Activated naive CD8-positive, alpha-beta T cell treated with anti-CD3 and anti-CD28 coated beads, Interleukin-2, amount 50 U/mL, for 24 hours (primary cell): Measurements from ENCODE around the gene STRIP1.
"Not testable (repeated sequence)": the region's sequence is repeated elsewhere in the genome, so short reads cannot be mapped to it uniquely, and the experiment has no call there.

Experiments used
- ATAC-seq: fragments of 150-1000 bp; cut with Tn5 transposase; one replicate; pipeline ENCODE4 v1.10.0; 2021
- DNase-seq: peaks from one replicate; pipeline ENCODE4 v3.0.0; 2021
- H3K27ac Mint-ChIP-seq: one replicate; pipeline ENCODE4 v1.8.0; 2021; ENCODE audit warnings: mild to moderate bottlenecking, mixed read lengths
- H3K27me3 Mint-ChIP-seq: one replicate; pipeline ENCODE4 v1.8.0; 2021; ENCODE audit warnings: mixed read lengths
- H3K36me3 Mint-ChIP-seq: one replicate; pipeline ENCODE4 v1.8.0; 2021; ENCODE audit warnings: low read depth, mixed read lengths
- H3K4me1 Mint-ChIP-seq: one replicate; pipeline ENCODE4 v1.8.0; 2021; ENCODE audit warnings: mixed read lengths
- H3K4me3 Mint-ChIP-seq: one replicate; pipeline ENCODE4 v1.8.0; 2021; ENCODE audit warnings: mild to moderate bottlenecking, moderate library complexity, mixed read lengths
- H3K9me3 Mint-ChIP-seq: one replicate; pipeline ENCODE4 v1.8.0; 2021; ENCODE audit warnings: mixed read lengths

The STRIP1 gene

DNA sequence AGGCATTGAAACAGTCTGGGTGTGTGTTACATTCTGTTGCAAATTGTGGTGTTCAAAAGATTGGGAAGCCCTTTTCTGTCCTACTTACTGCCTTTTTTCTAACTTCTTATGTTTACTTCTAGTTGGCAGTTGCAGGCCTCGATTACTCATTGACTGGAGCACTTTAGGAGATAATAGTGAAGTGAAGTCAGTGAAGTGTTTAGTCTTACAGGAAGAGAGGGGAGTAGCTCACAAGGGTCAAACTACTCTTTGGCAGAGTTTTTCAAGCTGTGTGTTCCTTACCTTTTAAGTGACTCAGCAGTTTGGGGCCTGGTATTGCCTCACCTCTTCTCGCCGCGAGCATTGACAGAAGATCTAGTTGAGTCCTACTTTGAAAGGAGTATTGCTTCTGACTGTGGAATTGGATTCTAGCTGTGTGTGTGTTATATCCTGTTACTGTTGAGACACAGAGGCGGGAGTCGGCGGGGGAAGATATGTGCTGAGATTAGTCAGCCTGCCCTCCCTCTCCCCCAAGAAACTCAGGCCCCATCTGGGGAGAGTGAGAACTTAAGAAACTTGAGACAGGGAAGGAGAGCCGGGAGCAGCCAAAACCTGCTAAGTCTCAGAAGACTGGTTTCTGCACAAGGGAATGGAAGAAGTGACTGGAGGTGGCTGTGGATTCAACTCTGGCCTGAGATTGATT, 30.5 kb upstream of the STRIP1 start:
- H3K36me3 Mint-ChIP-seq, result peaks cover 10% of the 10 kb centered on the region
- H3K27ac Mint-ChIP-seq, result peak overlapping the region; percentile 65
- peak overlapping the region; percentile 2 for H3K4me3 Mint-ChIP-seq
- no peaks in the 10 kb centered on the region for H3K9me3 Mint-ChIP-seq
- ATAC-seq (peak; percentile 83), DNase-seq (peak; percentile 35)
- H3K4me1 Mint-ChIP-seq, result peaks cover 27% of the 10 kb centered on the region
- no peaks in the 10 kb centered on the region for H3K27me3 Mint-ChIP-seq

- H3K4me3 Mint-ChIP-seq, result no peak overlapping the region
These were observed 29.8 kb upstream of the STRIP1 start for GRCh38 chr1:110004583-110004982.

DNA sequence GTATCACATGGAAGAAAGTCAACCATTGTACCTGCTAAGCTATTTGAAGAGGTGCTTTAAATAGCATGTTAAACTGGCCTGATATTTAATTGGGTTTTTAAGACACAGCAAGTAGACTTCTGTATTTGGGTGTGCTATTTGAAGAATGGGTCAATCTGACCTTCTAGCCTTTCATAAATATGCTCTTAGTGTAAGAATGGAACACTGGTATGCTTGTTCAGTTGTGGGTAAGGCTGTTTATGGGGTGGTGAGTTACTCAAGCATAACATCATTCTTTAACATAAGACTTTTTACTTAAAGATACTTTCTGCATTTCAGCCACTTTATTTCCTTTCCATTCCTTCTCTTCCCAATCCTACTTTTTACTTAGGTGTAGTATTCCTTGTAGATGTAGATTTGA, 28.5 kb upstream of the STRIP1 start:
- H3K36me3 Mint-ChIP-seq, result peaks cover 22% of the 10 kb centered on the region
- ATAC-seq, result no peak
- no peak overlapping the region for H3K27ac Mint-ChIP-seq
- H3K4me3 Mint-ChIP-seq, result no peak overlapping the region
- no peaks in the 10 kb centered on the region for H3K9me3 Mint-ChIP-seq
- DNase-seq, result no peak
- peaks cover 27% of the 10 kb centered on the region for H3K4me1 Mint-ChIP-seq
- H3K27me3 Mint-ChIP-seq, result no peaks in the 10 kb centered on the region

More at GRCh38 chr1:110004583-110004982, 29.8 kb upstream of the STRIP1 start:
- Mint-ChIP-seq H3K27ac (no peak overlapping the region), H3K36me3 (peaks cover 17% of the 10 kb centered on the region), H3K4me1 (peaks cover 27% of the 10 kb centered on the region), H3K9me3 (no peaks in the 10 kb centered on the region), H3K27me3 (no peaks in the 10 kb centered on the region)
- DNase-seq (no peak), ATAC-seq (no peak)

- Mint-ChIP-seq H3K4me3 (no peak overlapping the region), H3K27me3 (no peaks in the 10 kb centered on the region), H3K4me1 (peaks cover 32% of the 10 kb centered on the region), H3K27ac (no peak overlapping the region), H3K36me3 (peaks cover 23% of the 10 kb centered on the region), H3K9me3 (no peaks in the 10 kb centered on the region)
- ATAC-seq (no peak), DNase-seq (no peak)
These were observed 27.9 kb upstream of the STRIP1 start for GRCh38 chr1:110006516-110006915.

DNA sequence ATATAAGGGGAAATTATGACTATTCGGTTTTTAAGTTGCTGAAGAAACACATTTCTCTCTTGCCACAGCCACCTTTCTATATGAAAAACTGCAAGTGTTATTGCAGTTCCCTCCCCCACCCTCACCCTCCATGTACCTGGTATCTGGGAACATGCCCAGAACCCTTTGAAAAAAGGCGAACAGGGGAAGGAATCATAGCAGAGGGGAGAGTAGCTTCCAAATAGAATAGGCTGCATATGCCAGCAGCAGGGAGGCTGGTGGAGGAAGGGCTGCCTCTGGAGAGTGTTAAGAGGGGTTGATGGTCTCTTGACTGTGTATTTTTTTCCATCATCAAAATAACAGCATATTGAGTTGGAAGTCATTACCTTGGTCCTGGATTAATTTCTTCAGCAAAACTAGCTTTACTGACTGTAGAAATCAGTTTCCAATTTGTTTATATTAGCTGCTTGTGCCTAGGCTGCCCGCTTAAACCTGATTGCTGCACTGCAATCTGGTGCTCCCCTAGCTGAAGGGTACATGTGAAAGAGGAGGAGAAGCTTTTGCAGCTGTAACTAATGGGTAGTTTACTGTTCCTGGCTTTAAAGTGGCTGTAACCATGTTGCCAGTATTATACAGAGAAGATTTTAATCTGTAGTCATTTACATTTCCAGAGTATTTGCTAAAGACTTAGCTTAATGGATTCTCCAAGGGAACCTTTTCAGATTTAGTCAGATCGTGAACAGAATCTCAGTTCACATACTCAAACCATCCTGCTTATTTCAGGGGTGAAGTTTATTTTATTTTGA, 27.2 kb upstream of the STRIP1 start:
- Mint-ChIP-seq H3K27me3 (no peaks in the 10 kb centered on the region), H3K36me3 (peaks cover 29% of the 10 kb centered on the region), H3K4me3 (no peak overlapping the region), H3K9me3 (no peaks in the 10 kb centered on the region), H3K4me1 (peaks cover 35% of the 10 kb centered on the region), H3K27ac (no peak overlapping the region)
- no peak for DNase-seq
- ATAC-seq, result no peak

DNA sequence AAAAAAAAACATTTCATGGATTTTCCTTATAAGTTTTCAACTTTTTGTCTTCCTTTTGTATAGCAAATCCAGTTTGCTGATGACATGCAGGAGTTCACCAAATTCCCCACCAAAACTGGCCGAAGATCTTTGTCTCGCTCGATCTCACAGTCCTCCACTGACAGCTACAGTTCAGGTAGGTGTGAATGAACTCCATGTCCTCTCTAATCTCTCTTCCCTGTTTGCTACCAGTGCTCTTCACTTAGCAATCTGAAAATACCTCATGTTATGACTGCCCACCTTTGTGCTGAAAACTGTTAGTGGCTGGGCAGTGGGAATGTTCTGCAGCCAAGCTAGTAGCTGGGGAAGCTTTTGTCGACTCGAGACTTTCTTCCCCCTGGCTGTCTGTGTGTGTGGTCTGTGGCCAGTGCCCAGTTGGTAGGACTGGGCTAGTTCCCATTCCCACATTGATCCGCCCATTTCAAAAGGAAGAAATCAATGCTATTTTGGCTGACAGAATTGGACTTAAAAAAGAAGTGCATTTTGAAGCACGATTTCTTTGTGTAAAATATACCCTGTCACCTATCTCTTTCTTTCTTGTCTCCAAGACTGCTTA, 25.4 kb upstream of the STRIP1 start:
- ATAC-seq, result no peak
- no peak for DNase-seq
- H3K27ac Mint-ChIP-seq, result no peak overlapping the region
- H3K36me3 Mint-ChIP-seq, result peaks cover 31% of the 10 kb centered on the region
- no peak overlapping the region for H3K4me3 Mint-ChIP-seq
- H3K9me3 Mint-ChIP-seq, result no peaks in the 10 kb centered on the region
- peaks cover 19% of the 10 kb centered on the region for H3K4me1 Mint-ChIP-seq
- H3K27me3 Mint-ChIP-seq, result no peaks in the 10 kb centered on the region

- no peaks in the 10 kb centered on the region for H3K27me3 Mint-ChIP-seq
- peaks cover 9% of the 10 kb centered on the region for H3K4me1 Mint-ChIP-seq
- H3K27ac Mint-ChIP-seq, result no peak overlapping the region
- ATAC-seq (peak; percentile 88), DNase-seq (no peak)
- no peak overlapping the region for H3K4me3 Mint-ChIP-seq
- peaks cover 49% of the 10 kb centered on the region for H3K36me3 Mint-ChIP-seq
- H3K9me3 Mint-ChIP-seq, result no peaks in the 10 kb centered on the region
These were observed 22.8 kb upstream of the STRIP1 start for GRCh38 chr1:110011527-110012041.

GRCh38 chr1:110012100-110012780, 22.2 kb upstream of the STRIP1 start:
- Mint-ChIP-seq H3K9me3 (no peaks in the 10 kb centered on the region), H3K4me1 (peaks cover 9% of the 10 kb centered on the region), H3K4me3 (no peak overlapping the region), H3K36me3 (peaks cover 49% of the 10 kb centered on the region), H3K27me3 (no peaks in the 10 kb centered on the region), H3K27ac (peak overlapping the region; percentile 28)
- DNase-seq, result no peak
- no peak for ATAC-seq

GRCh38 chr1:110017792-110018191, 16.6 kb upstream of the STRIP1 start:
- no peak for ATAC-seq
- Mint-ChIP-seq H3K9me3 (no peaks in the 10 kb centered on the region), H3K36me3 (peaks cover 45% of the 10 kb centered on the region), H3K27me3 (no peaks in the 10 kb centered on the region), H3K4me3 (no peak overlapping the region), H3K4me1 (no peaks in the 10 kb centered on the region), H3K27ac (no peak overlapping the region)
- no peak for DNase-seq

DNA sequence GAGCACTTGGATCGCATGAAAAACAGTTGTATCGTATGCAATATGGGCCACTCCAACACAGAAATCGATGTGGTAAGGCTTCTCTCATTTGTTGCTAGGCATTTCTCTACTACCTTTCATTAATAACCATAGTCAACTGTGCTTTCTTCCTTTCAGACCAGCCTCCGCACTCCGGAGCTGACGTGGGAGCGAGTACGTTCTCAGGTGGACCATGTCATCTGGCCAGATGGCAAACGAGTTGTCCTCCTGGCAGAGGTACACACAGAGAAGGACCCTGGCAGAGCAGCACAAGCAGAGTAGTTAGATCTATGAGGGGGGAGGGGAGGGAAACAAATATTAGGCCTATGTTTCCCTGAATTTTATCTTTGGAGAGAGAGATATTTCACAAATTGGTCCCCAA, 16.0 kb upstream of the STRIP1 start:
- no peak for DNase-seq
- H3K27ac Mint-ChIP-seq, result no peak overlapping the region
- no peak for ATAC-seq
- no peaks in the 10 kb centered on the region for H3K27me3 Mint-ChIP-seq
- no peaks in the 10 kb centered on the region for H3K4me1 Mint-ChIP-seq
- no peaks in the 10 kb centered on the region for H3K9me3 Mint-ChIP-seq
- H3K36me3 Mint-ChIP-seq, result peaks cover 47% of the 10 kb centered on the region
- H3K4me3 Mint-ChIP-seq, result no peak overlapping the region

GRCh38 chr1:110019770-110020169, 14.7 kb upstream of the STRIP1 start:
- Mint-ChIP-seq H3K27ac (no peak overlapping the region), H3K27me3 (no peaks in the 10 kb centered on the region), H3K36me3 (peaks cover 47% of the 10 kb centered on the region), H3K9me3 (no peaks in the 10 kb centered on the region), H3K4me1 (no peaks in the 10 kb centered on the region), H3K4me3 (no peak overlapping the region)
- ATAC-seq, result no peak
- DNase-seq, result no peak

GRCh38 chr1:110021285-110021684, 13.1 kb upstream of the STRIP1 start:
- no peaks in the 10 kb centered on the region for H3K9me3 Mint-ChIP-seq
- no peak for ATAC-seq
- H3K4me3 Mint-ChIP-seq, result no peak overlapping the region
- H3K27ac Mint-ChIP-seq, result no peak overlapping the region
- H3K4me1 Mint-ChIP-seq, result no peaks in the 10 kb centered on the region
- peaks cover 35% of the 10 kb centered on the region for H3K36me3 Mint-ChIP-seq
- DNase-seq, result no peak
- no peaks in the 10 kb centered on the region for H3K27me3 Mint-ChIP-seq

DNA sequence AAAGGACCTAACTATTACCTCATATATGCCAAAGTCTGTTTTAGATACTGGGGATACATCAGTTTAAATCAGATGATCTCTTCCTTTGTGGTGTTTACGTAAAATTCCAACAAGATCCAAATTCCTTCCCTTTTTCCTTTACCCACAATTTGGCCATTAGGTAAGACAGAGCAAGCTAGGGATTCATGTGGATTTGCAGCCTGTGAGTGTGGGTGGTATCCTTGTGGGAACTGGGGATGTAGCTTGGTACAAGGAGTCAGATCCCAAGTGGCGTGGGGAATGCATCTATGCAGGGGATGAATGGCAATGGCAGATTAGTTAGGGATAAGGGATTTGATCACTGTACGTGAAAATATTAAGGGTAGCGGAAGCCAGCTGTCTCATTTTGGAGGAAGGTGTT, 9.8 kb upstream of the STRIP1 start:
- DNase-seq, result no peak
- H3K27me3 Mint-ChIP-seq, result no peaks in the 10 kb centered on the region
- no peaks in the 10 kb centered on the region for H3K9me3 Mint-ChIP-seq
- H3K36me3 Mint-ChIP-seq, result peaks cover 23% of the 10 kb centered on the region
- no peak for ATAC-seq
- no peak overlapping the region for H3K27ac Mint-ChIP-seq
- no peak overlapping the region for H3K4me3 Mint-ChIP-seq
- peaks cover 2% of the 10 kb centered on the region for H3K4me1 Mint-ChIP-seq

GRCh38 chr1:110030687-110031086, 3.7 kb upstream of the STRIP1 start:
- H3K36me3 Mint-ChIP-seq, H3K9me3 Mint-ChIP-seq, DNase-seq, H3K27me3 Mint-ChIP-seq, ATAC-seq: not testable (repeated sequence)
- H3K4me3 Mint-ChIP-seq, result peak overlapping the region; percentile 79
- peak overlapping the region; percentile 83 for H3K27ac Mint-ChIP-seq
- H3K4me1 Mint-ChIP-seq, result peaks cover 36% of the 10 kb centered on the region
